ENCODE measurements around the gene OPCML.

Gene OPCML

GRCh38 chr11:133362916-133363315, 169.4 kb downstream of the OPCML start:
- DNase-seq (ENCODE audit: low read depth in 1 of 2, low spot score in 1 of 2) = no peak

GRCh38 chr11:133362156-133362555, 170.1 kb downstream of the OPCML start:
- no peak for DNase-seq (ENCODE audit: low read depth in 1 of 2, low spot score in 1 of 2)

GRCh38 chr11:133361689-133361994, 170.7 kb downstream of the OPCML start:
- no peak for DNase-seq (ENCODE audit: low read depth in 1 of 2, low spot score in 1 of 2)

- DNase-seq (ENCODE audit: low read depth in 1 of 2, low spot score in 1 of 2) = no peak
Observed at GRCh38 chr11:133360860-133361688, 171.2 kb downstream of the OPCML start.

- DNase-seq (ENCODE audit: low read depth in 1 of 2, low spot score in 1 of 2) = no peak
Observed at GRCh38 chr11:133355095-133355494, 177.2 kb downstream of the OPCML start.

- DNase-seq (ENCODE audit: low read depth in 1 of 2, low spot score in 1 of 2) = no peak
Observed at GRCh38 chr11:133354069-133354468, 178.2 kb downstream of the OPCML start.

GRCh38 chr11:133350045-133350444, 182.3 kb downstream of the OPCML start:
- no peak for DNase-seq (ENCODE audit: low read depth in 1 of 2, low spot score in 1 of 2)

- no peak for DNase-seq (ENCODE audit: low read depth in 1 of 2, low spot score in 1 of 2)
Observed at GRCh38 chr11:133347988-133348387, 184.3 kb downstream of the OPCML start.

GRCh38 chr11:133346137-133346536, 186.2 kb downstream of the OPCML start:
- no peak for DNase-seq (ENCODE audit: low read depth in 1 of 2, low spot score in 1 of 2)

- DNase-seq (ENCODE audit: low read depth in 1 of 2, low spot score in 1 of 2) = no peak
Observed at GRCh38 chr11:133343951-133344350, 188.3 kb downstream of the OPCML start.

GRCh38 chr11:133339495-133340140, 192.7 kb downstream of the OPCML start:
- no peak for DNase-seq (ENCODE audit: low read depth in 1 of 2, low spot score in 1 of 2)

GRCh38 chr11:133338588-133338987, 193.7 kb downstream of the OPCML start:
- DNase-seq (ENCODE audit: low read depth in 1 of 2, low spot score in 1 of 2) = no peak

- no peak for DNase-seq (ENCODE audit: low read depth in 1 of 2, low spot score in 1 of 2)
Observed at GRCh38 chr11:133337951-133338418, 194.3 kb downstream of the OPCML start.

- no peak for DNase-seq (ENCODE audit: low read depth in 1 of 2, low spot score in 1 of 2)
Observed at GRCh38 chr11:133337193-133337592, 195.1 kb downstream of the OPCML start.

- DNase-seq (ENCODE audit: low read depth in 1 of 2, low spot score in 1 of 2) = no peak
Observed at GRCh38 chr11:133331031-133331430, 201.3 kb downstream of the OPCML start.

GRCh38 chr11:133326849-133327248, 205.5 kb downstream of the OPCML start:
- no peak for DNase-seq (ENCODE audit: low read depth in 1 of 2, low spot score in 1 of 2)

- no peak for DNase-seq (ENCODE audit: low read depth in 1 of 2, low spot score in 1 of 2)
Observed at GRCh38 chr11:133326332-133326731, 206.0 kb downstream of the OPCML start.

- DNase-seq (ENCODE audit: low read depth in 1 of 2, low spot score in 1 of 2) = no peak
Observed at GRCh38 chr11:133325711-133326110, 206.6 kb downstream of the OPCML start.

GRCh38 chr11:133323354-133323753, 208.9 kb downstream of the OPCML start:
- no peak for DNase-seq (ENCODE audit: low read depth in 1 of 2, low spot score in 1 of 2)

GRCh38 chr11:133318221-133318620, 214.1 kb downstream of the OPCML start:
- DNase-seq (ENCODE audit: low read depth in 1 of 2, low spot score in 1 of 2) = no peak

GRCh38 chr11:133311230-133311629, 221.1 kb downstream of the OPCML start:
- no peak for DNase-seq (ENCODE audit: low read depth in 1 of 2, low spot score in 1 of 2)

GRCh38 chr11:133306019-133306418, 226.3 kb downstream of the OPCML start:
- DNase-seq (ENCODE audit: low read depth in 1 of 2, low spot score in 1 of 2) = no peak
